Calu3 (cell line): ENCODE results near the gene NASP. TPM values are rescaled to one million over a fixed set of nuclear protein-coding genes. Genes with fewer than 3 reads are reported as not detected.

Experiments used
- BruUV-seq: library from RNA; stranded (reverse); fragments of 400-500 nt; replicated peaks from 2 replicates; lab custom pipeline; 2021; lab: Mats Ljungman, UMichigan
- CTCF ChIA-PET: fragments of 300-600 bp; sonication (Branson Sonifier 250); formaldehyde crosslinking; loops from one replicate; lab custom pipeline; 2022; ENCODE audit warnings: antibody characterized with exemption; lab: Charles Lee
- DNase-seq: peaks from one replicate; pipeline ENCODE4 v3.0.0; 2022
- H3K27ac Mint-ChIP-seq: one replicate; pipeline ENCODE4 v1.8.0; 2022; ENCODE audit warnings: mixed read lengths; ENCODE audit not compliant: unreplicated experiment
- H3K27me3 Mint-ChIP-seq: one replicate; pipeline ENCODE4 v1.8.0; 2022; ENCODE audit warnings: mixed read lengths; ENCODE audit not compliant: unreplicated experiment
- H3K36me3 Mint-ChIP-seq: one replicate; pipeline ENCODE4 v1.8.0; 2022; ENCODE audit warnings: mild to moderate bottlenecking, moderate library complexity, mixed read lengths; ENCODE audit not compliant: insufficient read depth, unreplicated experiment
- H3K4me1 Mint-ChIP-seq: one replicate; pipeline ENCODE4 v1.8.0; 2022; ENCODE audit warnings: mild to moderate bottlenecking, low read depth, mixed read lengths; ENCODE audit not compliant: unreplicated experiment
- H3K4me3 Mint-ChIP-seq: one replicate; pipeline ENCODE4 v1.8.0; 2022; ENCODE audit warnings: mild to moderate bottlenecking, low read depth, moderate library complexity, mixed read lengths; ENCODE audit not compliant: unreplicated experiment
- H3K9me3 Mint-ChIP-seq: one replicate; pipeline ENCODE4 v1.8.0; 2022; ENCODE audit warnings: low read depth, mixed read lengths; ENCODE audit not compliant: unreplicated experiment
- CTCF ChIP-seq: fragments of 200-600 bp; IDR thresholded peaks from one replicate; pipeline ENCODE4 v1.8.0; 2022; ENCODE audit warnings: antibody characterized with exemption; ENCODE audit not compliant: unreplicated experiment
- intact Hi-C: fragments of 100-400 bp; cut with micrococcal nuclease; formaldehyde crosslinking; loops from one replicate; pipeline ENCODE4 v1.10.0; 2022; ENCODE audit not compliant: unreplicated experiment
- total RNA-seq: library from RNA; stranded (reverse); gene quantifications from 2 replicates; pipeline ENCODE4 v1.2.3, GENCODE V29; 2022

Gene NASP
- total RNA-seq, 1 experiment from 2014 or later: 185 TPM

- no peak overlapping the region for H3K27ac Mint-ChIP-seq
- H3K4me3 Mint-ChIP-seq: no peak overlapping the region
- no peaks in the 10 kb centered on the region for H3K9me3 Mint-ChIP-seq
- no peak for DNase-seq
- H3K36me3 Mint-ChIP-seq: peaks cover 71% of the 10 kb centered on the region
- intact Hi-C loops: no loop called here
- TF ChIP-seq CTCF: no peak
- H3K27me3 Mint-ChIP-seq: no peaks in the 10 kb centered on the region
- CTCF ChIA-PET: interaction anchor here (0.6 kb wide), 1 partner anchor 29 kb away, joined by 5 read pairs; no protein-coding TSS in a partner anchor
- no TSS peak for BruUV-seq
- H3K4me1 Mint-ChIP-seq: no peaks in the 10 kb centered on the region
Measured at GRCh38 chr1:45612941-45613579, 29.2 kb downstream of the NASP start.

GRCh38 chr1:45615885-45616284, 32.0 kb downstream of the NASP start:
- H3K4me1 Mint-ChIP-seq: no peaks in the 10 kb centered on the region
- no peak for TF ChIP-seq CTCF
- H3K9me3 Mint-ChIP-seq: no peaks in the 10 kb centered on the region
- H3K27ac Mint-ChIP-seq: no peak overlapping the region
- intact Hi-C loops: no loop called here
- H3K4me3 Mint-ChIP-seq: no peak overlapping the region
- H3K27me3 Mint-ChIP-seq: no peaks in the 10 kb centered on the region
- CTCF ChIA-PET: interaction anchor here (0.6 kb wide), 1 partner anchor 40 kb away, joined by 3 read pairs; no protein-coding TSS in a partner anchor
- BruUV-seq: no TSS peak
- DNase-seq: no peak
- H3K36me3 Mint-ChIP-seq: peaks cover 75% of the 10 kb centered on the region

- Mint-ChIP-seq H3K4me1 (no peaks in the 10 kb centered on the region), H3K4me3 (no peak overlapping the region), H3K36me3 (peaks cover 64% of the 10 kb centered on the region), H3K27ac (no peak overlapping the region), H3K27me3 (no peaks in the 10 kb centered on the region), H3K9me3 (no peaks in the 10 kb centered on the region)
- CTCF ChIA-PET: no interaction called here
- DNase-seq: no peak
- intact Hi-C loops: no loop called here
- BruUV-seq: no TSS peak
- no peak for TF ChIP-seq CTCF
Measured at GRCh38 chr1:45617618-45618017, 33.8 kb downstream of the NASP start.

GRCh38 chr1:45619149-45619921, 35.5 kb downstream of the NASP start:
- Mint-ChIP-seq H3K4me3 (no peak overlapping the region), H3K27me3 (no peaks in the 10 kb centered on the region), H3K9me3 (no peaks in the 10 kb centered on the region), H3K27ac (no peak overlapping the region), H3K4me1 (no peaks in the 10 kb centered on the region), H3K36me3 (peaks cover 62% of the 10 kb centered on the region)
- intact Hi-C loops: no loop called here
- BruUV-seq: no TSS peak
- DNase-seq: no peak
- CTCF ChIA-PET: no interaction called here
- TF ChIP-seq CTCF: no peak
